Activated T-cell treated with anti-CD3 and anti-CD28 coated beads for 24 hours (primary cell): ENCODE results near the gene ZNF423.

ENCODE experiments used
- DNase-seq: peaks from one replicate; pipeline ENCODE4 v3.0.0-alpha.2; 2020; ENCODE audit warnings: low read depth

The ZNF423 gene

DNA sequence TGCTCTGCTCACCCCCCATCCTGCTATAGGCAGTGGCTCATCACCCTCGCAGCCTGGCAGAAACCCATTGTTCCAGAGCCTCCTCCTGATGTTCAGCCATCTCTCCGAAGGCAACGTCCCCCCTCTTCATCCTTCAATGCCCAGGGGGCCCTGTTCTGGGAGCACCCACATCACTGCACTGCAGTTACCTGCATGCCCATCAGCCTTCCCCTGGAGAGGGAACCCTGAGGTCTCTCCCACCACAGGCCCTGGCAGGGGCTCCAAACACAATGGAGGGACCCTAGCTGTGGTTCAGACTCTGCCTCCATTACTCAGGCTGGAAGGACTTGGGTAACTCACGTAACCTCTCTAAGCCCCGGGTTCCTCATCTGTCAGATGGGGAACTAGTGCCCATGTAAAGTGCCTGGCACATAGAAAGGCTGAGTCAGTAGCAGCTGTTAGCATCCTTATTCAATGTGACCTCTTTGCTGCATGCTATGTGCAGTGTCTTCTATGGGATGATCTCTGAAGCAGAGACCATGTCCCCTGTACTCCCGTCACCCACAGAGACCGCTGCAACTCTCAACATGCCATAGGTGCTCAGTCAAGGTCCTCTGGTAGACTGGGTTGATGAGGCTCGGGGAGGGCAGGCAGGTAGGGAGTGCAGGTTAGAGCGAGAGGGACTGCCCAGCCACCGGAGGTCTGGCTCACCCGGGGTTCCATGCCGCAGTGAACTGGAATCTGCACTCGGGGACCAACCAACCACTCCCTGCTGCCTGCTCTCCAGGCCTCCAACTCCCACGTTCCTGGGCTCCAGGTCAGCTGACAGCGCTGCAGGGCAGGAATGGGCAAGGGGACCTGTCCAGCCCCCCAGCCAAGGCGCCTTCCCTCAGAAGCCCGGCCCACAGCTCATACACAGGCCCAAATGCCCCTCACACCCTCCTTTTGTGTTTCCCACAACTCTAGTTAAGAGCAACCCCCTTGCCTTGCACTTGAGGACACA, 233.2 kb downstream of the ZNF423 start:
- no peak for DNase-seq

DNA sequence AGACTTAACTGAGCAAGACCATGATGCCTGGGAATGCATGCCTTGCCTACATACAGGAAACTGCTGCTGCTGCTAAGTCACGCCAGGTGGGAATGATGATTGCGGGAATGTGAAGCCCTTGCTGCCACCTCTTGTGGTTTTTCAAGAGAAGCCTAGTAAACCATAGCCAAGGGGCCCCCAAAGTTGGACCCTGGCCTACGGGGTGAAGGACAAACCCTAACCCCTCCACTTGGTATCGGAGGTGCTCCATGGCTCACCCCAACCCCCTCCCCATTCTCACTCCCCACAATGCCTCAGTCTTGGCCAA, 233.9 kb downstream of the ZNF423 start:
- no peak for DNase-seq

DNA sequence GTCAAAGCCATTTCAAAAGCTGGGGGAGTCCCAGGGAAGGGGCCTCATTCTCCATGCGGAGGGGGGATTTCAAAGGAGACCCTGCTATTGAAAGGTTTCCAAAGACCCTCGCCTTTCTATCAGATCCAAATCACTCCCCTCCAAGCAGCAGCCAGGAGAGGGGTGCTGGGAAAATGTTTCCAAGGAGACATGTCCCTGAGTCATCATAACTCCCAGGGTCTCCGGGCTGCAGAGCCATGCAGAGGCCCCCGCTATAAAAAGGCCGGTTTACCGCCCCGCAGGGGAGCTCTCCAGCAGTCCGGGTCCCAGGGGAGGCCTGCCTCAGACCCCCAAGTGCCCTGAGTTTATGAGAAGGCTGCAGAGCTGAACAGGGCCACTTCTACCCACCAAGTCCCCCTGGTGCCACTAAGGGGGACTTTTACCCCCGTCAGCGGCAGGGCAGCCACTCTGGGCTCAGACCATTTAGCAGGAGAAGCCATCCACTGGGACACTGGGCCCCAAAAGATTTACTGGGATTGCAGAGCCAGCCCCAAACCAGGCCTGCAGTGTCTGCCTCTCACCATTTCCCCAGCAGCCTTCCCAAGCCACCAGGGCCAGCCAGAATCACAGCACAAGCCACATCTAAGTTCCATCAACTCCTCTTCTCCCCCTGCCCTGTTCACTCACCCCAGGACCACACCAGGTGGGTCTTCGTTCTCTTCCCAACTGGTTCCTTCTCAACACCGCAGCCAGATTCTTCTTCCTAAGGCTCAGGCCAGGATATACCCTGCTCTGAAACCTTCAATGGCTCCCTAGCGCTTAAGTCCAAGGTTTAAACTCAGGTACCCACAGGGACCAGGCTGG, 234.4 kb downstream of the ZNF423 start:
- no peak for DNase-seq

DNA sequence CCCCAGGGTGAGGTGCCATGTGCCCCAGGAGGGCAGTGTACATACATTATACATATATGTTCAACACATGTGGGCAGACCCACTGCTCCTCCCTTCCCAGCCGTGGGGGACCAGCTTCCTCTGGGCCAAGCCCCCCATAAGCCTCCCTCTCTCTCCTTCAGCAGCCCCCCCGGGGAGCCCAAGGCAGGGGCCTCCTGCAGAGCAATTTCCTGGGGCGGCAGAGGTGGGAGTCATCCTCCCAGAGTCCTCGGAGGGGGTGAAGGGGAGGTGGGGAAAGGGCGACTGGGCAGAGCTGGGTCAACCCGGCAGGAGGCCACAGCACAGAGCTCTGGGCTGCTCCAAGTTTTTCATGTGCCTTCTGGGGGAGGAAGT, 235.1 kb downstream of the ZNF423 start:
- no peak for DNase-seq

DNA sequence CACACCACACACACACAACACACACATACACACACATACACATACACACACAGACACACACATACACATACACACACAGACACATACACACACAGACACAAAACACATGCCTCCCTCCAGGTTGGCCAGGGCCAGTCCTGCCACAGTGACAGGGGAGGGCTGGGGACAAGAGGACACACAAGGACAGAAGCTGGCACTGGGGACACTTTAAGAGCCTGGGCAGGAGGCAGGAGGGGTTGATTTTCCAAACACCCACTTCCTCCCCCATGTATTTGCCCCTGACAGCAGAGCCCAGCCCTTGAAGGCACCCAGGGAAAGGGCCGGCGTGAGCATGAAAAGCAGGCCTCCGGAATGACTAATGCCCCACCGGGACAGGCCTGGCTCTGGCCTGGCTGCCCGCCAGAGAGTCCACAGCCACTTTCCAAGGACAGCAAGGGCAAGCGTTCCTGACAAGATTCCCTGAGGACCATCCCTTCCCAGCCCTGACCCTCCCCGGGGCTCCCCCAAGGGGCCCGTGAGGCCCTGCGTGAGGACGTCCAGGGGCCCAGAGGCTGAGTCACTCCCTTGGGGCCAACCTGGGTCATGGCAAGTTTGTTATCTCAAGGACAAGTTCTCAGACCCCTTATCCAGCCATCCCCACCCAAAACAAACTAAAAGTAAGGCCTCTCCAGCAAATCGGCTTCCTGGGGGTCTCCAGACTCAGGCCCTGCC, 235.6 kb downstream of the ZNF423 start:
- no peak for DNase-seq

DNA sequence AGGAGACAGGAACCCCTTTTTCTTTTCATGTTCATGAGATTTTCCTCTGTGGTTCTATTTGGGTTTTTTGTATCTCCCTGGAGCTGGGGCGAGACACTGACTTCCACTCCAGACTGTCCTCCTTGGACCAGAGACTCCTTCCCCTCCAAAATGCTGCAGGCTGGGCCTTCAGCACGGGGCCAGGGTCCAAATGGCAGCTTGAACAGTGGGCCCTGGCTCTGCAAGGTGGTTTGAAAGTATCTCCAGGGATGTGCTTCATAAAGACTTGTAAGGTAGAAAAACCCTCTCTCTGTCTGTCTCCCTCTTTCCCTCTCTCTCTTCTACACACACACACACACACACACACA, 236.1 kb downstream of the ZNF423 start:
- no peak for DNase-seq

DNA sequence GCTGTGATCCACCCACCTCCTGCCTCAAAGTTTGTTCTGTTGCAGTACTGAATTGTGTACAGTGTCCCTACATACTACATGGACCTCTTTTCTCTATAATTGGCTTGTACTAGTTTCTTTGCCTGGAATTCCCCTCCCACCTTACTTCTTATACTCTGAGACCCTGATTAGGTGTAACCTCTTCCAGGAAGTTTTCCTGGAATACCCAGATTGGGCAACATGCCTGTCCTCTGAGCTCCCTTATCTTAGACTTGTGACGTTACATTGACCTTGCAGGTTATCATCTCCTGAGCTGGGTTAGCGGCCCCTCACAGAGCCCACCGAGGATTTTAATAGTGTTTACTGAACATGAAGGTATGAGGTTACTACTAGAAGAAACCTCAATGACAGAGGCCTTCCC, 237.0 kb downstream of the ZNF423 start:
- DNase-seq, result no peak

DNA sequence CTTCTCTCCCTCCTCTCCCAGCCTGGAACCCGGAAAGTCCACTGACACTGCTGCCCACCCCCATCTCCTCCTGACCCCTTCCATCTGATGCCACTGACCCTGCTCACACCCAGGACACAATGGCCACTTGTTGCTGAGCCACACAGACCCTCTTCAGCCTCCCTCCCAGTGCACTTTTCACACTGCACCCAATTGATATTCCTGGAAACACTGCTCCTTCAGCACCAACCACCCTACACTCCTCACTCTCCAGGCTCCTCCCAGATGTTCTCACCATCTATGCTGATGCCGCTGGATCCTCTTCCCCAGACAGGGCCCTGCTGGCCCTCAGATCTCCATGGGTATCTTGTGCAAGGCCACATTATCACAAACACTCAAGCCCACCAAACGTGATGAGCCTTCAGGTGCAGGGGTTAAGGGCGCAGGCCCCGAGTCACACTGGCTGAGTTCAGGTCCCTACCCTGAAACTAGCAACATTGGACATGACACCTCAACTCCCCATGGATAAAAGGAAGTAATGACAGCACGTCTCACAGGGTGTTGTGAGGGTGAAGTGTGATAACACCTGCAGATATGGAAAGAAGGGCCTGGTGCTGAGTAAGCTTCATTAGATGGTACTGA, 238.1 kb downstream of the ZNF423 start:
- DNase-seq, result no peak

DNA sequence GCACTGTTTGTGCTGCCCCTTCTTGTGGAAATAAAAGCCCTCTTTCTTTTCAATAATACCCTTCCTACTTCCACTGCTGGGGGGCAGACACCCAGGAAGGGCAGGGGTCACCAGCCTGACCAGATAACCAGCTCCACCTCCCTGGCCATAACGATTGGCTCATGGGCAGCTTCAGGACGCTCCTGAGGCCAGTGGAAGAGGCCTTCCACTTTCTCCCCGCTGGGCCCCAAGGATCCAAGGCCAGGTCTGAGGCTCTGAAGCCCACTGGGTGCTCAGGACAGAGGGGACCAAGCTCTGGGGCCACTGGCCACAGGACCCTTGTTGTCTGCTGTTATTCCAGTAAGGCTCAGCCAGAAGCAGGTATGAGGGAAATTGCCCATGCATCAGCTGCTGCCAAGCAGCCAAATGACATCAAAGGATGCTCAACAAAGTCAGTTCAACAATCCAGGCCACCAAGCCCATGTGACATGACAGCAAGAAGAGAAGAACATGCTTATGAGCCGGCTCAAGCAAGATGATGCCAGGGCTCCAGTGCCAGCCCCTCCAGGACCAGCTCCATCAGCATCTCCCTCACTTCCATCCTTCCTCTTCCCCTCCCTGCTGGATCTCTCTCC, 238.8 kb downstream of the ZNF423 start:
- DNase-seq, result no peak

DNA sequence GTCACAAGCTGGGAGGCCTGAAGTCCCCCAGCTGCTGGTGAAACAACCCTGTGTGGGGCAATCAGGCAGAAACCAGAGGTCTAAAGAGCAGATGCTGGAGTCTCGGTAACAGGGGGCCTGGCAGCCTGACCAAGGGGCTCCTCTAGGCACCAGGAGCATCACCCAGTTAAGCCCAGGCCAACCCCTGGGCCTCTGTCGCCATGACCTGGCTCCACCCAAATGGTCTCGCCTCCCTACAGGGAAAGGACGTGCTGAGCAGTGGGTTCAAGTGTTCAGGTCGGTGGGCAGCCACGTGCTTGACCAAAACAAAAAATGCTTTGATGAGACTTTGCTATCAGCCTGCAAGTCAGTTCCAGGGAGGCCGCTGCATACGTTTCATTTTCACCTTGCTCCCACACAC, 240.3 kb downstream of the ZNF423 start:
- no peak for DNase-seq

DNA sequence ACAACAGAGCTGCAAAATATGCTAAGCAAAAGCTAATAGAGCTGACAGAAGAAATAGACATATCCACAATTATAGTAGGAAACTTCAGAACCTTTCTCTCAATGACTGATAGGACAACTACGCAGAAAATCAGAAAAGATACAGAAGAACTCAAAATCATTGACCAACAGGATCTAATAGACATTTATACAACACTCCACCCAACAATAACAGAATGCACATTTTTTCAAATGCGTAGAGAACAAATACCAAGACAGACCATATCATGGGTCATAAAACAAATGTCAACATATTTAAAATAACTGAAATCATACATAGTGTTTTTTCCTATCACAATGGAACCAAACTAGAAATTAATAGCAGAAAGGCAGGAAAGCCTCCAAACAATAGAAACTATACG, 244.9 kb downstream of the ZNF423 start:
- no peak for DNase-seq

DNA sequence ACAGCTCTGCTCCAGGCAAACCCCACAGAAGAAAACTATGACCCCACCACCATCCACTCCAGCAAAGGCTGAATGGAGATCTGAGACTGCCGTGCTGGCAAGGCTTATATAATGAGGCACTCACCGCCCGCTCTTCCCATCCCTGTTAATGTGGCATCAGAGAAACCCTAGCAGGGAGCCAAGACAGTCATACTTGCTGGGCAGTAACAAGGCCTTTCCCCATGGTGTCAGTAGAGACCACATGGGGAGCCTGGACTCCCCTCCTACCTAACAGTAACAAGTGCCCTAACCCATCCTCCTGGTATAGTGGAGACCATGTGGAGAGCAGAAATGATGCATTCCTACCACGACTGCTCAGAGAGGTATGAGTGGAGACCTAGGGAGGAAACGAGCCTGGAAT, 247.1 kb downstream of the ZNF423 start:
- no peak for DNase-seq

DNA sequence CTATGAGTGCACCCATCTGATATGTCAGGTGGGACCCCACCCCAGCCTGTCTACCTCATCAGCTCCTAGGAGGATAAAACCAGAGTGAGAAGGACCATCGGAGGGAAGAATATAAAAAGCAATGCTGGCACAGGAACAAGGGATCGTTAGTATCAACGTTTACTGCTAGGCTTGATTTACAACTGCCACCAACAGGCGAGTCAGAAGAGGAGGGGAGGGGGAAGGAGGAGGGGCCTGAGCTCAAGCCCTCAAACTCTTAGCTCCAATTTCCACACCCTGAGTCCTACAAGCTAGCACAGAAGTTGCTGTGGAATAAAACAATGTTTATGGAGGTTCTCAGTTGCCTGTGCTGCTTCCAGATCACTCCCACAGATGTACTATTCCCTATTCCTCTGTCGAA, 247.8 kb downstream of the ZNF423 start:
- no peak for DNase-seq

DNA sequence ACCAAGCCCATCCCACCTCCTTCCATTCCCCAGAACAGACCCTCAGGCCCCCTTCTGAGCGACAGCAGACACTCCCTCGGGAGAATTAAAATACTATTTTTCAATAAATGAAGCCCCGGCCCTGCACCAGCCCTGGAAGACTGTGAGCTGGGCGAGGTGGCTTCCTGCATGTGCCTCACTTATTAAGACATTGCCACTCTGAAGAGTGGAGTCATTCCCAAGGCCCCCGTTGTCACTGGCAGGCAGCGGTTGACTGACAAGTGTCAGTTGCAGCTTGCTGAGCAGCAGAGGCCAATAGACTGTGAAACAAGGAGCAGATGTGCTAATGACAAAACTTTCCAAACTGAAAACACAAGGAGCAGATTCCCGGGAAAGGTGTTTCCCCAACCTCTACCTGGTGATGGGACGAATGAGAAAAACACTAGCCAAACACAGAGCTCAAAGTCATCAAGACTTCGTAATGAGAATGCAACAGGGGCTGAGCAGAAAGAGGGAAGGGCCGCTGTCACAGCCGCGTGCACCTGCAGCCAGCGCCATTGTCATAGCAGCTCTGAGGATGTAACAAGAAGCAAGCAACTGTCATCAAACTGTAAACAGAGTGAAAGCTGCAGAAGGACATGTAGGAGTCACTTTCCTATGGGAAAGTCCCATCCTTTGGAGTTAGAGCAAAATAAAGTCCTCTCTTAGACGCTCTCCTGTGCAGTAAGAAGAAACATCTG, 250.2 kb downstream of the ZNF423 start:
- no peak for DNase-seq

DNA sequence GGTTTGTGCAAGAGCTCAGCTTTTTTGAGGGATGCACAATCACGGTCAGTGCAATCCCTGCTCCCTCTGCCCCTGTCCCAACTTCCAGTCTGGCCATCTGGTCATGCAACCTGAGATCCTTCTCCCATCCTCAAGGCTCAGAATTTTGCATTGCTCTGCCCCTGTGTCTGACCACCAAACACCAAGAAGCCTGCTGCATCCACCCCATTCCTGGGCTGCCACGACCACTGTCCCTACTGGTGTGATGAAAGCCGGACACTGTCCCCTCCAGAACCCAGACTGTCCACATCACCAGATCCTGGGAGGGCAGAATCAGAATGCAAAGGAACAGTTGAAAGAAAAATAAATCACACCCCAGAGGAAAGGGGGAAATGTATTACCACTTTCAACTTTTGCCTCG, 251.3 kb downstream of the ZNF423 start:
- DNase-seq, result no peak

DNA sequence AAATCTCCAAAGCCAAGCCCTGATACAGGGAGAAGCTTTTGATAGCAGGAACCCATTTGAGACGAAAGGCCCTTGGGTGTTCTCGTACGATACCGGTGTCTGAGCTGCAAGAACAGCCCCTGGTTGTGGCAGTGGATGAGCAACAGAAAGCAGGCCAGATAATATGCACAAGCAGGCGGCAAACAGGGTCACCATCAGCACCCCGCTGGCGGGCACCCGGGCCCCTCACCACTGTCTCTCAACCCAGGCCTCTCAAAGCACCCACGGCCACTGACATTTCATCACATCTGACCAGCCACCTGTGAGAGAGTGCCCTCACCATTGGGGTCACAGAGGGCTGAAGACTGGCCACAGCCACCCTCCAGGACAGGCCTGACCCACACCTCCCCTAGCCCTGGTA, 252.0 kb downstream of the ZNF423 start:
- no peak for DNase-seq

DNA sequence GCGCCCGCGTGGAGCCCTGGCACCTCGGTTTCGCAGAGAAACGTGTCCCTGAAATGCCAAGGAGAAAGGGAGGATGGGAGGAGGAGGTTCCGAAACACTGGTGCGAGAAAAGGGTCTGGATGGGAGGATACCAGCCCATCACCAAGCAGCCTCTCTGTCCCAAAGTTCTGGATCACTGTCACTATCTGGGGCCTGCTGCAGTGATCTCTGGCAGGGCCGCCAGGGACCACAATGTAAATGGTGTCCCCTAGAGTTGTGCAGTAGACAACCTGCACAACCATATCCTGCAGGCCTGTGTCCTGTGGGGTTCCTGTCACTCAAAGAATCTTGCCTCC, 253.0 kb downstream of the ZNF423 start:
- DNase-seq, result no peak

DNA sequence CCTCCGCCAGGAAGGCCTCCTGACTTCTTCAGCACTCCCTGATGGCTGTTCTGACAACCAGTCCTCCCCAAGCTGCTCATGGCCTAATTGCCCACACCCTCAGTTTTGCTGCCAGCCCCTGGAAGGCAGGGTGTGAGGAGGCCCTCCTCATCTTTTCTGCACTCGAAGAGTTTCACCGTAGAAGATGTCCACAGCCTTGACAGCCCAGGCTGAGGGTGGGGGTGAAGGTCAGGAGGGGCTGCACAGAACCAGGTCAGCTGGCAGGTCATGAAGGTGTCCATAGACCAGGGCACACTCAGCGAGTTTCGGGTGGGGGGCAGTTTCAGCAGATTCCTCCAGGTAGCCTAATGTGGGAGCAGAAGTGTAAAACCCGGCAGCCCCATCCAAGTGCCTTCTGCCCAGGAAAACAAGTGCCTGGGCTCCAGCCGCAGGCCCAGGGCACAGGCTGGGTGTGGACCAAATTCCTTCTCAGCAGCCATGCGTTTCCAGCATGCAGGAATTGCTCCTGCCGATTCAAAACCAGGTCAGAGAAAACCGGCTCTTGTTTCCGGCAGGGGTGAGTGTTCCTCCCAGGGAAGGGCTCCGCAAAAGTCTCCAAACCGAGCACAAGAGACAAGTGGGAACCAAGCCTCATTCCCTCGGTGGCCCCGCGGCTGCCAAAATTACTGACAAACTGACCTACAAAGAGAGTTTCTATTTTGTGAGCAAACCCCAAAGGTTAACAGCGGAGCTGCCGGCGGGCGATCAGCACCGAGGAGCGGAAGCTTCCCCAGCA, 253.5 kb downstream of the ZNF423 start:
- DNase-seq, result no peak

DNA sequence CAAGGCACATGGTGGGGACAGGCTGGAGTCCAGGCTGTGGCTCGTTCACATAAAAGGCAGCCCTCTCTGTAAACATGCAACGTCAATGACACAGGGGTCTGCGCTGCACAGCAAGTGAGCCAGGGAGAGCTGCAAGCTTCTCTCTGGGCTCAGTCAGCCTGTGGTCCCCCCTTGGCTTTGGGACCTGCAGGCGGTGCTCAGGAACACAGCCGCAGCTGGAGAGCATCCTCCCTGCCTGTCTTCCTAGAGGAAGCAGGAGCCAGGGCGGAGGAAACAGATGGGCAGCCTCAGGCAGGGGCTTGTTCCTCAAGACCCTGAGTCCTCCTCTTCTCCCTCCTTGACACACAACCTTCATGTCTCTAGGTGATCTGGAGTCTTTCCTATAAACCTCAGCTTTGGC, 254.3 kb downstream of the ZNF423 start:
- DNase-seq, result no peak

DNA sequence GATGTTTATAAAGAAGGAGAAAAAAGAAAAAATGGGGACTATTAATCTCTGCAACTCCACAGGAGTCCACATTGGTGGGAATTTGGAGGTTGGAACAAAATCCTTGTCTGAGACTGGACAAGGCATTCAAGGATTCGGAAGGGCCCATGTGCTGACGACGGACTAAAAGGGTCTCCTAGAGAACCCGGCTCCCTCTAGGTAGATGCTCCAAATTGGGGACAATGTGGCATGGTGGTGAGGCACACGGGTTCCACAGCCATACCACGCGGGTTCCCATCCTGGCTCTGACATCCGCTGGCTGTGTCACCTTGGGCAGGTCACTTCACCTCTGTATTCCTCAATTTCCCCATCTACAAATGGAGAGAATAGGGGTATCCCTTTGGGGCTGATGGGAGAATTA, 254.9 kb downstream of the ZNF423 start:
- DNase-seq, result no peak

DNA sequence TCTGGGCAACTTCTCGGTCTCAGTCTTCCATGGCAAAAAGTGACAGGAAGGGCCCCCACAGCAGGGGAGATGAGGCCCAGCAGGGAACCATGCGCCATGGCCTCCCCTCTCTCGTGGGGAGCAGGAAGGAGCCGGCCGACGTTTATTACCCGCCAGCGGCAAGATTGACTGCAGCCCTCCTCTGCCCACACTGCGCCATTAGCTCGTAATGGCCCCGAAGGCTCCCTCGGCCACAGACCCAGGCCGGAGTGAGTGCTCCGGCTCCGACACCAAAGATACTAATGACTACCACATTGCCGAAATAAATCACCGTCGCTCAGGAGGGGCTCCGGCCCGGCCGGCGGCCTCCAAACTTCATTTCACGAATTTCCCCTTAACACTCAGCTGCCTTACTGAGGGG, 255.4 kb downstream of the ZNF423 start:
- DNase-seq, result no peak
